Activated CD8-positive, alpha-beta memory T cell treated with anti-CD3 and anti-CD28 coated beads, Interleukin-2, amount 50 U/mL, for 24 hours (primary cell): ENCODE data around the gene UBE3A.

Experiments used
- DNase-seq: peaks from one replicate; pipeline ENCODE4 v3.0.0-alpha.2; 2020; ENCODE audit errors: extremely low read depth

Gene UBE3A

DNA sequence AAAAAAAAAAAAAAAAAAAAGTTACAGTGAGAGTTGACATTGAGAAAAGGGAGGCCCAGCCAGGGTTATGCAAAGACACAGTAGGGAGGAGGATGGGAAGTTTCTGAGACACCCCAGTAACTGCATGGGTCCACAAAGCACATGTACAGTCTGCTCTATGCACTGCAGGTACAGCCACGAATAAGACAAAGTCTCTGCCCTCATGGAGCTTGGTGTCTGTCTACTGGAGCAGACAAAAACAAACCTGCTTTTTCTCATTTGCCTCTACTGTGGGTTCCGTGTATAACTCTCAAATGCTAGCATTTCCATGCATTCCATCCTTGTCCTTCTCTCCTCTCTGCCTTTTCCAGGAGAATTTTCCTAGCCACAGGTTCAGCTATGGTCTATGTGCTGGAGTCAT is 107.4 kb downstream of the UBE3A start:
- no peak for DNase-seq

DNA sequence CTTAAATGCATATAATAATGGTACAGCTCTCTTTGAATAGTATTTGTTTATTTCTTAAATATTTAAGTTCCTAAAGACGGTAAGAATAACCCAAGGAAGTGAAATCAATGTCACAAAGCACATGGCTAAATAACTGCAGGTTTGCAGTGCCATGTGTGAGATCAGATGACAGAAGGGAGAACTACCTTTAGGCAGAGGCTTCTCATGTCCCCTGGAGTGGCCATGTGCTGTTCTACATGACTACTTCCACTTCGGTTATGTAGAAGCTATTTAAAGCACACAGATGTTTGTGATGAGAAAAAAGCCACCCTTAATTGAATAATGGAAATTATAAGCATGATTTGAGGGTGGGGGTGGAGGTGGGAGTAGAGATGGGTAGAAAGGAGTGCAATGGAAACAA is 109.1 kb downstream of the UBE3A start:
- DNase-seq: no peak

DNA sequence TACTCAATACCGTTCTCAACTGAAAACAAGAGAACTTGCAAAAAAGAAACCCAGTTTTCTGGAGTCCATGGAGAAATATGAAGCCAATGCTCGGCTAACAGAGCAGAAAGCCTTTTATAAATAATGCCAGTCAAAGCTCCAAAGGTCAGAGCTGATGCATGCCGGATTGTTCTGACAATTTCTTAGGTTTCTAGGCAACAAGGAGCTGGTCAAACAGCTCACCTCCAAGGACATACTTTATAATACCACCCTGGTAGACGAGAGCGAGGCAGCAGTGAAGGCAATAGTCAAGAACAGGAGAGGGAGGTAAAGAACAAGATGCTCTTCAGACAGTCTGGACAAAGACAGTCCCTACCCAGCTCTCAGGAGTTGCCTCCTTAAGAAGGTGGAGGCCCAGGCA is 111.1 kb downstream of the UBE3A start:
- DNase-seq: no peak

DNA sequence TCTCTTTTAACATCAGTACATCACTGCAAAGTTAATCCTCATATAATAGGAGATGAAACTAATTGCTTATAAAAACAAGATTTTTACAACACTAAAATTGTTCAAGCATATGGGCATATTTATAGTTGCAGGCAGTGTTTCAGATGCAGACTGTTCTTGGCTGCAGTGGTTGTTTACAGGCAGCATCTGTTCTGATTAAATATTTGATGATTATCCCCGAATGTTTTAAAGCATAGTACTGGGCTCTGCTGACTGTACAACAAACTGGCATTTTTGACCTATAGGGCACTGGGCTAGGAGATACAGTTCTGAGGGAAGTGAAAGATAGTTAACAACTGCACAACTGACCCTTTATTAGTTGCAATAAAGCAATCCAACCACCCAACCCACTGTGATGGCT is 113.6 kb downstream of the UBE3A start:
- no peak for DNase-seq

DNA sequence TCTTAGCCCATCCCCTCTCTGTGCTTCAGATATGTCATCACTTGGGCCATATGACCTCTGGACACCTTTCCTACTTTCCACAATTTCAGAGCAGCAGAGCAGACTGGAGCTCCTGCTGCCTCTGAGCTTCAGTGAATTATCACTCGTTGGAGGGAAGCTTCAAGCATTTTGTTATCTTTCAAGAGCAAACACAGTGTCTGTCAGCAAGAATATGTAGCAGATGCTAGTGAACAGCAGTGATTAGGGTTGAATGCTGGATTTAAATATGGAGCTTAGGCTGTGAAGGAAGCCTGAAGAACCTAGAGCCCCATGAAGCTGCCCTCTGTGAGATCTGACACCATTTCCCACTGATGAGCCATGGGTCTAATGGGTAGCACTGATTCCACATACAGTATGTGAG is 115.4 kb downstream of the UBE3A start:
- no peak for DNase-seq

DNA sequence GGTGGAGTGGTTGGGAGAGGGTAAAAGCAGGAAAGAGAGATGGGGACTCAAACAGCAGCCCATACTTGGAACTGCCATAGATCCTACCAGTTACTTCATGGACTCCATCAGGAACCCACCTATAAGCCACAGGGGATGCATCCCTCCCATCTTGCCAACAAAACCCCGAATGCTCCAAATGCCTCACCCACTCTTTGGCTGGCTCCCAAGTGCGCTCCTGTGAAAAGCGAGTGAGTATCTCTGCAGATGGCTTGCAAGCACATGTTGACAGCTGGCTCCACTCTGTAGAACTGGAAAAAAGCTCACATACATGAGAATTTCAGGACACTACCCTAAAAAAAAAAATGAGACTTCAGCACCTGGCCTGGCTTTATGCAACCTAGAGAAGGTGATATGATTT is 151.0 kb downstream of the UBE3A start:
- no peak for DNase-seq
